Globus pallidus (tissue), 1 donor: ENCODE data around the gene DOCK11.
"Not testable (repeated sequence)": the region's sequence is repeated elsewhere in the genome, so short reads cannot be mapped to it uniquely, and the experiment has no call there.

Experiments
- DNase-seq: peaks from one replicate; pipeline ENCODE4 v3.0.0-alpha.2; 2015; ENCODE audit warnings: low spot score

DOCK11 gene

DNA sequence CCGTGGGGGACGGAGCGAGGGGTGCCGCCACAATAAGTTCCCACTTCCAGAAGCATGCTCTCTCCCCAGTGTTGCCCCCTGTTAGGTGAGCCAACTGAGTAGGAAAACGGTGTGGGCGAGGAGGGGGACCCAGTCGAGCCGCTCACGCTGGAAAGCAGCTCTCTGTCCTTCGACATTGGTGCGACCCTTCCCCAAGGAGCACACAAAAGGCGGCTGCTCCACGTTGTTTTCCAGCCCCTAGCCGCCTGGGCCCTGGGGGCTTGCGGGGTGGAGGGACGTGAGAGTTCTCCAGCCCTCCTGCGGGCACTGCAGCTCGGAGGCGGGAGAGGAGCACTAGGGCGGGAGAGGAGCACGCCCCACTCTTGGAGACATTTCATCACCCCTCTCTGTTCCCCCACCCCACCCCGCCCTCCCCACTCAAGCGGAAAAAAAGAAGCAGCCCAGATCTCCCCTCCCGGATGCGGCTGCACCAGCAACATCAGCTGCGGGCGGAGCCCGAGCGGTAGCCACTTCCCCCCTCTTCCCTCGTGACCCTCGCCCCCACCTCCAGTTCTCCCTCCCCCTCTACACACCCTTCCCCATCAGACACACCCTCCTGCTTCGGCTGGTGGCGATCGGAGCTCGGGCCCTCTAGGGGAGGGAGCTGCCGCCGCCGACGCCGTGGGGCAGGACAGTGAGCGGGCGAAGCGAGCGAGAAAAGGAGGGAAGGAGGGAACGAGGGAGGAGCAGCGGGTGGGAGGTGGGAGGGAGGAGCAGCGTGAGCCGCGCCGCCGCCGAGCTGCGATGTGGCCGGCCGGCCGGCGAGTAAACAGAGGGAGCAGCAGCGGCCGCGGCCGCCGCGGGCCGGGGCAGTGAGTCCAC lies at the start of gene DOCK11:
TSS of gene DOCK11 (plus strand) at position 755 of the 861 bp plus-strand sequence. CDS start 157 bp downstream, outside the sequence.
- DNase-seq, result peak; percentile 75

DNA sequence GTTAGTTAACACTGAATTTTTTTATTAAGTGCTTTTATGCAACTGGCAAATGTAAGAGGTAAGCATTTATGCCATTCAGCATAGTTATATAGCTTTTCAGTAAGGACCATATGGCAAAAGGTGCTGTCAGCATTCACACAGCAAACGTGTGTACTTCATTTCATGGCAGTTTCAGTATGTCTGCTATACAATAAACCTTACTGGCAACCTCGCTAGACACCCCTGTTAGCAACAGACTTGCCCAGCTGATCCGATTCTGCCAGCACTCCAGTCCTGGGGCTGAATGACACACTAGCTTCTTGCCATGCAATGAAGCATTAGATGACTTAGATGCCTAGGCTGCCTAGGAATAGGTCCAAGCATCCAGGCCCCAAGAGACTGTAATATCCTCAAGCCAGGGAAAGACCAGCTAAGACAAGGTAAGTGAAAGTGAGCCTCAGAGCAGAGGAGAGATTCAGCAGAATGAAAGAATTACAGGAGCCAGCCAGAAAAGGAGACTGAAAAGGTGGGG lies 47.3 kb upstream of the DOCK11 start:
- no peak for DNase-seq

DNA sequence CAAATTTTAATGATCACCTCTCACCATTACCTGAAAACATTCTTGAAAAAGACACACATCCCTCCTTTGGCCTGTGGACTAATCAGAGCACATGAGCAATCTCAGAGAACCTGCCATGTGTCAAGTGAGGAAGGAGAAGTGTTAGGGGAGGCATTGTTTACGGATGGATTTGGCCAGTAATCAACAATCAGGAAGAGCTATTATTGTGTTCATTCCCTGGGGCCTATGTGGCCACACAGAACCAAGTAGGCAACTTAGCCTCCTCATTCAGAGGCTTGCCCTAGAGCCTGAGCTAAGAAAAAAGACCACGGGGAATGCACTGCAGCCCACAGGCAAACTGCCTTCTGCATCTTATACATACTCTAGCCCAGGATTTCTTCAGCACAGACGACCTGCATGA lies 40.6 kb upstream of the DOCK11 start:
- DNase-seq, result no peak

DNA sequence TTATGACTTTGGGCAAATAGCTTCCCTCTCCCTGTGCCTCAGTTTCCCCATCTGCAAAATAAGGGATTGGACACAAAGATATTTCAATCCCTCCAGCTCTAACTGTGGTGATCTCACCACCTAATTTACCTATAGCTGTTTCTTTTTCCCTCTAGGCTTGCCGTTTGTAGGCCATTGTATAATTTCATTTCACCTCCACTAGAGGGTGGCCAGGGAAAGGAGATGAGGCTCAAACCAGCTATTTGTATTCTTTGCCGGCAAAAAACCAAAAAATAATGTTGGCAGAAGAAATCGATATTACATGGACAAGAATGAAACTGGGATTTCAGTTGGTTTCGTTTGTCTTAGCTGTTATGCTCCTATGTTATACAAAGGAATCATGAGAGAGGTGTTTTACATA lies 36.1 kb upstream of the DOCK11 start:
- peak; percentile 20 for DNase-seq

DNA sequence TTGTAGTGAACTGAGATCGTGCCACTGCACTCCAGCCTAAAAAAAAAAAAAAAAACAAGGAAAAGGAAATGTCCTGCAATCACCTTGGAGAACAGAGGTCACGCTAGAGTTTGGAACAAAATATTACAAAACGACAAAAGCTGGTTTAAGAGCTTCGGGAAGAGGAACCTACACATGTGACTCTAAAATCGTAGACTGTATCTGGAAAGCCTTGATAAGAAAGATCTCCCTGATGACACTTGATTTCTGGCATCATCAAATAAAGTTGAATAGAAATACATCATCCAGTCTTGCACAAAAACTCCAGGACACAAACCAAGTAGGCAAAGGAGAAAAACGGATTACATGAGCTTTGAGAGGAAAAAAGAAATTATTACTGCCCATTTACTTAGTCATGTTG lies 31.1 kb upstream of the DOCK11 start:
- DNase-seq, result no peak

DNA sequence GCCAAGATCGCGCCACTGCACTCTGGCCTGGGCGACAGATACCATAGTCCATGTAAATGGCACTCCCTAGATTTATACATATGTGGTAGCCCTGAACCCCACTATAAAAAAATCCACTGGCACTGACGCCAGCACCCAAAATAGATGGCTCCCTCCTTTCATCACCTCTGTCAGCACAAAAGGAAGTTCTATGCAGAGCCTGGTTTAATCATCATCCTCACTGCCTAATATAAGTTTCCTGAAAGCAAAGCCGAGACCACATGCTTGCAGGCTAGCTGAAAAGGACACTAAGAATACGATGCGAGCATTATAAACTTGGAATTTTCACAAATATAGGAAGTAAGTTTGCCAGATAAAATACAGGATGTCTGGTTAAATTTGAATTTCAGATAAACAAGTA lies 27.5 kb upstream of the DOCK11 start:
- DNase-seq, result no peak

DNA sequence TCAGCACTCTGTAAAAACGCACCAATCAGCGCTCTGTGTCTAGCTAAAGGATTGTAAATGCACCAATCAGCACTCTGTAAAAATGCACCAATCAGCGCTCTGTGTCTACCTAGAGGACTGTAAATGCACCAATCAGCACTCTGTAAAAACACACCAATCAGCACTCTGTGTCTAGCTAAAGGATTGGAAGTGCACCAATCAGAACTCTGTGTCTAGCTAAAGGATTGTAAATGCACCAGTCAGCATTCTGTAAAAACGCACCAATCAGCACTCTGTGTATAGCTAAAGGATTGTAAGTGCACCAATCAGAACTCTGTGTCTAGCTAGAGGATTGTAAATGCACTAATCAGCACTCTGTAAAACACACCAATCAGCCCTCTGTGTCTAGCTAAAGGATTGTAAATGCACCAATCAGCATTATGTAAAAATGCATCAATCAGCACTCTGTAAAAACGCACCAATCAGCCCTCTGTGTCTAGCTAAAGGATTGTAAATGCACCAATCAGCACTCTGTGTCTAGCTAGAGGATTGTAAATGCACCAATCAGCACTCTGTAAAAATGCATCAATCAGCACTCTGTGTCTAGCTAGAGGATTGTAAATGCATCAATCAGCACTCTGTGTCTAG lies 24.8 kb upstream of the DOCK11 start:
- not testable (repeated sequence) for DNase-seq

DNA sequence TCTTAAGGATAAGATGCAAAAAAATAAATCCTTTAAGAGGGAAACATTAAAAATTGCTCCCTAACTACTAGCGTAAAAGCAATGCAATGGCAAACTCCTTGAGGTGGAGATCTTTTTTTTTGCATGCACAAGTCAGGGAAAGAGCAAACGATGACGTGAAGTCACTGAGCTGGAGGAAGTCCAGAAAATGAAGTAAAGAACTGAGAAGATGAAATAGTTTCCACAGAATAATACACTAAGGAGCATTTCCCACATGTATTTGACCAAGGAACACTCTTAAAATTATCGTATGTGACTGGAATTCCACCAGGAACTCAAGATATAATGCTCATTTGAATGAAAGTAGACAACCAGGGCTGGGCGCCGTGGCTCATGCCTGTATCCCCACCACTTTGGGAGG lies 21.0 kb upstream of the DOCK11 start:
- no peak for DNase-seq

DNA sequence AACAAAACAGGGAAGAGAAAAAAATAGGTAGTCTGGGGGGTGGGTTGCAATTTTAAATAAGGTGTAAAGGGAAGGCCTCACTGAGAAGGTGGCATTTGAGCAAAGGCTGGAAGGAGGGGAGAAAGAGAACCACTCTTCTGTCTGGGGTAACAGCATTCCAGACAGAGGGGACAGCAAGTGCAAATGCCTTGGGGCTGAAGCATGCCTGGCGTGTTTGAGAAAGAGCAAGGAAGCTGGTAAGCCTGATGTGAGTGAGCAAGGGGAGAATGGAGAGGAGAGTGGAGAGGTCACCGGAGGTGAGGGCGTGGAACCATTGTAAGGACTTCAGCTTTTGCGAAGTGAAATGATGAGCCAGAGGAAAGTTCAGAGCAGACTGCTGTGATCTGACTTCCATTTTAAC lies 19.7 kb upstream of the DOCK11 start:
- no peak for DNase-seq

DNA sequence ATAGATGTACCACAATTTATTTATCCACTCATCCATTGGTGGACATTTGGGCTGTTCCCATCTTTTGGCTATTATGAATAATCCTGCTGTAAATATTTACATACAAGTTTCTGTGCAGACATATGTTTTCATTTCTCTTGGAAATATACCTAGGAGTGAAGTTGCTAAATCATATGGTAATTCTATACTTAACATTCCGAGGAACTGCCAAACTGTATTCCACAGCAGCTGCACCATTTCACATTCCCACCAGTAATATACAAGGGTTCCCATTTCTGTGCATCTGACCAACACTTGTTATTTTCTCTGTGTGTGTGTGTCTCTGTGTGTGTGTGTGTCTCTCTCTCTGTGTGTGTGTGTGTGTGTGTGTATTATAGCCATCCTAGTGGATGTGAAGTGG lies 15.4 kb upstream of the DOCK11 start:
- no peak for DNase-seq

DNA sequence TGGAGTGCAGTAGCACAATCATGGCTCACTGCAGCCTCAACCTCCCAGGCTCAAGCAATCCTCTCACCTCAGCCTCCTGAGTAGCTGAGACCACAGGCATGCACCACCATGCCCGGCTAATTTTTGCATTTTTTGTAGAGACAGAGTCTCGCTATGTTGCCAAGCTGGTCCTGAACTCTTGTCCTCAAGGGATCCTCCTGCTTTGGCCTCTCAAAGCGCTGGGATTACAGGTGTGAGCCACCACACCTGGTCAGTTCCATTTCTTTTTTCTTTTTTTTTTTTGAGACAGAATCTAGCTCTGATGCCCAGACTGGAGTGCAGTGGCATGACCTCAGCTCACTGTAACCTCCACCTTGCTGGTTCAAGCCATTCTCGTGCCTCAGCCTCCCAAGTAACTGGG lies 13.2 kb upstream of the DOCK11 start:
- not testable (repeated sequence) for DNase-seq

DNA sequence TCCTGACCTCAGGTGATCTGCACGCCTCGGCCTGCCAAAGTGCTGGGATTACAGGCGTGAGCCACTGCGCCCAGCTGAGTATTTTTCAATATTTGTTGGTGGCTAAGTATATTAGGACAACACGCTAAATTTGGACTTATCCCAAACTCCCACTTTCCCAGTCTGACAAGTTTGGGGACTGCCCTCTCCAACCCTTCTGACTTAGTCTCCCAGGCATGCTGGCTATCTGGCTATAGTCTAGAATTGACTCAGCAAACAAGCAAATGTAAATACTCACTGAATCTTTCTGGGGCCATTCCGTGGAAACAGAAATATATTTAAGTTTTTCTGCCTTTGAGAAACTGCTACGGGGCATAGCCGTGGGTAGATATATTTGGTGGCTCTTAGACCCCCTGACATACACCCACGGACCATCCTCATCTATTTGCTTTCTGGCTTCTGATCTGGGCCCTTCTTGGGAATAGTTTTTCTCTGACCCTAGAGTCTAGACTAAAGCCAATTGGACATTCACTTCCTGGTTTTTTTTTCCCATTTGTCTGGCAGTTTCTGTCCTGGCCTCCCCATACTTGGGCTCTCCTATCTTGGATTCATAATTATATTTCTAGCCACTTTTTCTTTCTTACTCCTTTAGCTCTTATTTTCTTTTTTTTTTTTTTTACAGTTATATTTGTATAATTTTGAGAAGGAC lies 11.3 kb upstream of the DOCK11 start:
- no peak for DNase-seq

DNA sequence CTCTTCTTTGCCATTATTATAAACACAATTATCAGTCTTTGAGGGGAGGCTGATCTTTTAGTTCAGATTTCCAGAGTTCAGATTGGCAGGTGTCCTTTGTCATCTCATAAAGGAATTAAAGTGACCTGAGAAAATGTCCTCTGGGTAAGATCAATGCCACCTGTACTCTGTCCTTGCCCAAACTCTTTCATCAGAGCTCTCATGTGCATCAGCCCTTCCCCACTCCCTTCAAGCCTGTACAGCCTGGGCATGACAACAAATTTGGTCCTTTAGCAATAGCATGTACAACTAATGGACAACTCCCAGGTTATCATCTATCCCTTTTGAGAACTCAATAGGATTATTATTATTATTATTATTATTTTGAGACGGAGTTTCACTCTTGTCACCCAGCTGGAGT lies 8.9 kb upstream of the DOCK11 start:
- DNase-seq, result not testable (repeated sequence)

DNA sequence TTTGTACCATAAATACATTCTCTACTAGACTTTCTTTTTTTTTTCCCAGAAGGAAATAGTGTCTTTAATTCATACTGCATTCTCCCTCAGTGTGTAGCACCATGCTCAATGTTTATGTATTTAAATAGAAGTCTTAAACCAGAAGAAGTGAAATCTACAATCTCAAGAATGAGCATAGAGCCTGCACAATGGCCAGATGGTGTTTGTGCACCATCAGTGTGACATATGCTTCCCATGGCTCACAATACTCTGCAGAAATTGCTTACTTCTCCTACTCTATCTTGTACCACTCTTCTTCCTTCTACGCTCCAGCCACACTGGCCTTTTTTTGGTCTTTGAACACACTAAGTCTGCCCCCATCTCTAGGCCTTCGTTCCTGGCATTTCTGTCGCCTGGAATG lies 2.6 kb upstream of the DOCK11 start:
- no peak for DNase-seq

DNA sequence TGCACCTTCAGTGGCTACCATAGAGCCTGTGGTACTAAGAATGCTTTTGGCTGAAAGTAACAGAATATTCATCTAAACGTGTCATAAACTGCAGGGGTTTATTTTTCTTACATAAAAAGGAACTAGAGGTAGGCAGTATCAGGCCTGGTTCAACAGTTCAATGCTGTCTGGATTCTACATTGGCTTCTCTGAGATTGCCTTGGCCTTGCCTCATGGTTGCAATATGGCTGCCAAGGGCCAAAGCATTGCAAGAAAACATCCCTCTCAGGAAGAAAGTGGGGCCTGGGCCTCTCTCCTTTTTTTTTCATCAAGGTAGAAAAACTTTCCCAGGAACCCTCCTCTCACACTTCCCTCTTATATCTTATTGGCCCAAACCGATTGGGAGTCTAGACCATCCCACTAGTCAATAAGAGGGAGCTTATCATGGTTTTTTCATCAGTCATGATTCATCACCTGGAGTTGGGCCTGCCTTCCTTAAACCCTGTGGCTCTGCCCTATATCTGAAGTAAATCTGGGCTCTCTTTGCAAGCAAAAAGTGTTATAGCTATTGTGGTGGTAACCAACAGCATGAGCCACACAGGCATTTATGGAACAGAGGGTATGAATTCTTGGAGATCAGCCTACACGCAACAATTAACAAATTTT lies 1.8 kb upstream of the DOCK11 start:
- DNase-seq, result no peak

DNA sequence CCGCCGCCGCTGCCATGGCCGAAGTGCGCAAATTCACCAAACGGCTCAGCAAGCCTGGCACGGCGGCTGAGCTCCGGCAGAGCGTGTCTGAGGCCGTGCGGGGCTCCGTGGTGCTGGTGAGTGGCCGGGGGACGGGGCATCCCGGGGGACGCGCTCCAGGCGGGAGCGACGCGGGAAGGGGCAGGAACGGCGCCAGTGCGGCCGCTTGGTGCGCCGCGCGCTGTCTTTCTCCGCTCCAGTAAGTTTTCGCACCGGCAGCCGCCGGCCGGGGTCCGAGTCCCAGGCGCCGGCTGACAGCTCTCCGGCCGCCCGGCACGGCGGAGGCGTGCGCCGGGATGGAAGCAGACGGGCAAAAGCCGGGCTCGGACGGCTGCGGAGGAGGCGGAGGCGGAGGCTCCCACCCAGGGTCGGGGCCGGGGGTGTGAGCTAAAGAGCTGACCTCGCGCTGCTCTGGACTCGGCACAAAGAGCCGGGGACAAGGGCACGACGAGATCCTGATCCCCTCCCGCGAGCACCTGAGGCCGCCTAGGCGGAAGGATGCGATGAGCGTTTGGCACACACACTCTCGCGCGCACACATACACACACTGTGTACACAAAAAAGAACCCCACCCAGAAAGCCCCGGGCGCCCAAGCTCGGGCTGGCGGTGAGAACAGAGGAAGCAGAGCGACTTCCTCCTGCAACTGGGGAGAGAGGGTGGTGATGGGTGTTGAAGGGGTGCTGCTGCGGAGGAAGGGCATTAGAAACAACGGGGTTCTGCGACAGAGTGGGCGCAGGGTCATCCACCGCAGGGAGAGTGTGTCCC lies 545 bp downstream of the DOCK11 start:
- peak; percentile 8 for DNase-seq

DNA sequence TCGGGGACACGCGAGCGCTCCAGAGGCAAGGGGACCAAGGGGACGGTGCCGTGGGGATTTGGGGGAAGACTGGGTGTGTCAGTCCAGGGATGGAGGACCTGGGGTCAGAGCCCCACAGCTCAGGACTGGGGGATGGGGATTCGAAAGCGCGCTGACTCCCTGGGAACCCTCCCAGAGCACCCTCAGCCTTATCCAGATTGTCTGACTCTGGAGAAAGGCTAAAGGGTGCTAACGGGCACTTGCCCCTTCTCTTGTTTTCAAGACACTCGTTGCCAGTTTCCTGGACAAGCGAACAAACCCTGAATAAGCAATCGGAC lies 1.1 kb downstream of the DOCK11 start:
- no peak for DNase-seq

DNA sequence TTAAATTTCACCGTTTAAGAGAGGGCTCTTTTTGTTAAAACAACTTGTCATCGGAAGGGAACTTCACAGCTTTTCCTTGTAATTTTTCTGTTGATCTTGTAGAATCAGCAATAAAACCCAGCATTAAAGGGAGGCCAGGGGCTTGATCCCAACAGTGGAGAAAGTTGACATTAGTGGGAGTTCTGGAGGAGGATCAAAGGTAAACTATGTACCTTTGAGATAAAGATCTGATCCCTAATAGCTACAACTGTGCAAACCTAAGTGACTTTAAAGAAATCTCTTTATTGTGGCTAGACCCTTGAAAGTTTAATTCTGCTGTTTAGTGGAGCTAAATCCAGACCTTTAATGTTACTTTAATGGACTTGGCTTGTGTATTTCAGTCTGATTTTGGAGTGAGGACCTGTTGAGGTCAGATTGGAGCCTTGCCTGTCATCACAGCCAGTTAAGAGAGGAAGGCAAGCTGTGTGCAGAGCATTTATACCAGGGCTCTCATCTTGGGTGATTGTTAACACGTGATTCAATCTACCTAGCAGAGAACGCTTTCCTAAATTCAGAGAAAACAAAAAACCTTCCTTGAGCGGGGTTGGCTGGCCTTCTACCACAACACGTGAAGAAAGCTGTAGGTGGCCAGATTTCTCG lies 1.7 kb downstream of the DOCK11 start:
- no peak for DNase-seq

DNA sequence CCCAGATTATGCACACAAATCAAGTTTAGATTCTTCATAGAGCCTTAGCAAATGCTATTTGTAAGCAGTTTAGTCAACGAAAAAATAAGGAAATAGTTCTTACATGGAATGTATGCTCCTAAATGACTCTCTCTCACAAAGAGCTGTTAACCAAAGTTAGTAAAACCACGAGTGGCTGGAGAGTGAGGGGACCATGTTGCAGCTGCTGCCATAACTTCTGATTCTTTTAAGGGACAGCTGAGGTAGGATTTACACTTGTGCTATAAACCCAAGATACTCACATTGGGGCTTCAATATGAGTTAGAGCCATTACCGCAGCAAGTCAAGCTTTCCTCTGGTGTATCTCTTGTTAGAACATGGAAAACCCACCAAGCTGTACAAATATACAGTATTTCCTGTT lies 2.7 kb downstream of the DOCK11 start:
- no peak for DNase-seq

DNA sequence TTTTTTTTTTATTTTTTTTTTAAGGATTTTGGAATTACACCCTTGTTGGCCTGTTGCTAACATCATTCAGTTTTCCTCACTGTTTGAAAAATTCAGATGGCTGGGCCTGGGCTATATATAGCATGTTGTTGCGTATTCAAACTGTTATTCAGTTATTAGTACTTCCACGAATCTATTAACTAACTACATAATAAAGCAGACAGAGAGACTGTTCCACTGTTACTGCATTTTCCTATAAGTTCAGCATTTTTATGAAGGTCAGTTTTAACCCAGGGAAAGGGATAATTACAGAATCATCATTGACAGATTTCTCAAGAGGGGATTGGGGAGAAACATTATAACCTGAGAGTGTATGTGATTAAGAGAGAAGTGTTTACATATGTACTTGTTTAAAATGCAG lies 3.1 kb downstream of the DOCK11 start:
- DNase-seq, result no peak

DNA sequence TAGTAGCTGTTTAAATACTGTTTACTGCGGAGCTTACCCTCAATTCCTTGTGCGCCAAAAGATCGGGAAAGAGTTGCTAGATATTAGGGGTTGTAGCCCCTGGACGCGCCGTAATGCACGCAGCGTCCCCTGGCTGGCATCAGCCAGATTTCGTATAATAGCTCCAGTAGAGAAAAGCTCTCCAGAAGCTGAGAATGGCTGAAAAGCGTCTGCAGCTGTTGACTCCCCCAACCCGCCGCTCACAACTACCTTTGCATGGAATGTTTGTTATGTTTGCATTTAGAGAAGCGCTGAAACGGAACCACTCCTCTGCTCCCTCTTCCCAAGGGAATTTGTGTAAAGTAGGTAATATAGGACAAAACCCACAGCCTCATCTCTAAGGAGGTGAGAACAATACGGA lies 3.7 kb downstream of the DOCK11 start:
- no peak for DNase-seq
